ENCODE measurements around the gene CSTPP1. TPM values are rescaled to one million over a fixed set of nuclear protein-coding genes. Genes with fewer than 3 reads are reported as not detected.
"Not testable (repeated sequence)": the region's sequence is repeated elsewhere in the genome, so short reads cannot be mapped to it uniquely, and the experiment has no call there.

CSTPP1 gene
- total RNA-seq, 1 donor: 5.8 TPM

GRCh38 chr11:47087801-47088200 is 151.2 kb downstream of the CSTPP1 start:
- Histone ChIP-seq H3K4me1 (ENCODE audit: insufficient read depth, low read length) (no peaks in the 10 kb centered on the region), H3K9me3 (ENCODE audit: low read depth, low read length) (no peaks in the 10 kb centered on the region), H3K27me3 (ENCODE audit: insufficient read depth, low read length) (no peaks in the 10 kb centered on the region), H3K4me3 (ENCODE audit: low read length) (no peak overlapping the region)

GRCh38 chr11:47093541-47093940 is 157.0 kb downstream of the CSTPP1 start:
- Histone ChIP-seq H3K4me1 (ENCODE audit: insufficient read depth, low read length) (no peaks in the 10 kb centered on the region), H3K4me3 (ENCODE audit: low read length) (no peak overlapping the region), H3K9me3 (ENCODE audit: low read depth, low read length) (no peaks in the 10 kb centered on the region), H3K27me3 (ENCODE audit: insufficient read depth, low read length) (no peaks in the 10 kb centered on the region)

GRCh38 chr11:47096871-47097270 is 160.3 kb downstream of the CSTPP1 start:
- not testable (repeated sequence) for H3K27me3 ChIP-seq (ENCODE audit: insufficient read depth, low read length); H3K9me3 ChIP-seq (ENCODE audit: low read depth, low read length); H3K4me3 ChIP-seq (ENCODE audit: low read length); H3K4me1 ChIP-seq (ENCODE audit: insufficient read depth, low read length)

- H3K4me3 ChIP-seq (ENCODE audit: low read length); H3K9me3 ChIP-seq (ENCODE audit: low read depth, low read length); H3K4me1 ChIP-seq (ENCODE audit: insufficient read depth, low read length); H3K27me3 ChIP-seq (ENCODE audit: insufficient read depth, low read length): not testable (repeated sequence)
Observed at GRCh38 chr11:47098223-47098622, 161.7 kb downstream of the CSTPP1 start.

GRCh38 chr11:47099214-47099917 is 162.8 kb downstream of the CSTPP1 start:
- H3K4me3 ChIP-seq (ENCODE audit: low read length): no peak overlapping the region
- no peaks in the 10 kb centered on the region for H3K4me1 ChIP-seq (ENCODE audit: insufficient read depth, low read length)
- no peaks in the 10 kb centered on the region for H3K27me3 ChIP-seq (ENCODE audit: insufficient read depth, low read length)
- H3K9me3 ChIP-seq (ENCODE audit: low read depth, low read length): no peaks in the 10 kb centered on the region

- Histone ChIP-seq H3K9me3 (ENCODE audit: low read depth, low read length) (no peaks in the 10 kb centered on the region), H3K4me3 (ENCODE audit: low read length) (no peak overlapping the region), H3K4me1 (ENCODE audit: insufficient read depth, low read length) (no peaks in the 10 kb centered on the region), H3K27me3 (ENCODE audit: insufficient read depth, low read length) (no peaks in the 10 kb centered on the region)
Observed at GRCh38 chr11:47099918-47100315, 163.4 kb downstream of the CSTPP1 start.

- Histone ChIP-seq H3K27me3 (ENCODE audit: insufficient read depth, low read length) (no peaks in the 10 kb centered on the region), H3K9me3 (ENCODE audit: low read depth, low read length) (no peaks in the 10 kb centered on the region), H3K4me1 (ENCODE audit: insufficient read depth, low read length) (no peaks in the 10 kb centered on the region), H3K4me3 (ENCODE audit: low read length) (no peak overlapping the region)
Observed at GRCh38 chr11:47101406-47101805, 164.8 kb downstream of the CSTPP1 start.

GRCh38 chr11:47104261-47104950 is 167.8 kb downstream of the CSTPP1 start:
- Histone ChIP-seq H3K9me3 (ENCODE audit: low read depth, low read length) (no peaks in the 10 kb centered on the region), H3K4me3 (ENCODE audit: low read length) (no peak overlapping the region), H3K27me3 (ENCODE audit: insufficient read depth, low read length) (no peaks in the 10 kb centered on the region), H3K4me1 (ENCODE audit: insufficient read depth, low read length) (no peaks in the 10 kb centered on the region)

GRCh38 chr11:47105541-47105940 is 169.0 kb downstream of the CSTPP1 start:
- no peaks in the 10 kb centered on the region for H3K27me3 ChIP-seq (ENCODE audit: insufficient read depth, low read length)
- no peak overlapping the region for H3K4me3 ChIP-seq (ENCODE audit: low read length)
- no peaks in the 10 kb centered on the region for H3K9me3 ChIP-seq (ENCODE audit: low read depth, low read length)
- H3K4me1 ChIP-seq (ENCODE audit: insufficient read depth, low read length): no peaks in the 10 kb centered on the region

GRCh38 chr11:47105974-47106373 is 169.4 kb downstream of the CSTPP1 start:
- Histone ChIP-seq H3K4me3 (ENCODE audit: low read length) (no peak overlapping the region), H3K9me3 (ENCODE audit: low read depth, low read length) (no peaks in the 10 kb centered on the region), H3K4me1 (ENCODE audit: insufficient read depth, low read length) (no peaks in the 10 kb centered on the region), H3K27me3 (ENCODE audit: insufficient read depth, low read length) (no peaks in the 10 kb centered on the region)

- Histone ChIP-seq H3K4me3 (ENCODE audit: low read length) (no peak overlapping the region), H3K4me1 (ENCODE audit: insufficient read depth, low read length) (no peaks in the 10 kb centered on the region), H3K9me3 (ENCODE audit: low read depth, low read length) (no peaks in the 10 kb centered on the region), H3K27me3 (ENCODE audit: insufficient read depth, low read length) (no peaks in the 10 kb centered on the region)
Observed at GRCh38 chr11:47106798-47107411, 170.3 kb downstream of the CSTPP1 start.

- Histone ChIP-seq H3K4me1 (ENCODE audit: insufficient read depth, low read length) (no peaks in the 10 kb centered on the region), H3K9me3 (ENCODE audit: low read depth, low read length) (no peaks in the 10 kb centered on the region), H3K4me3 (ENCODE audit: low read length) (no peak overlapping the region), H3K27me3 (ENCODE audit: insufficient read depth, low read length) (no peaks in the 10 kb centered on the region)
Observed at GRCh38 chr11:47107744-47108143, 171.2 kb downstream of the CSTPP1 start.

GRCh38 chr11:47108214-47108613 is 171.7 kb downstream of the CSTPP1 start:
- H3K4me1 ChIP-seq (ENCODE audit: insufficient read depth, low read length): no peaks in the 10 kb centered on the region
- no peaks in the 10 kb centered on the region for H3K9me3 ChIP-seq (ENCODE audit: low read depth, low read length)
- H3K4me3 ChIP-seq (ENCODE audit: low read length): no peak overlapping the region
- no peaks in the 10 kb centered on the region for H3K27me3 ChIP-seq (ENCODE audit: insufficient read depth, low read length)

GRCh38 chr11:47109051-47109726 is 172.6 kb downstream of the CSTPP1 start:
- H3K9me3 ChIP-seq (ENCODE audit: low read depth, low read length): no peaks in the 10 kb centered on the region
- H3K4me1 ChIP-seq (ENCODE audit: insufficient read depth, low read length): no peaks in the 10 kb centered on the region
- H3K4me3 ChIP-seq (ENCODE audit: low read length): no peak overlapping the region
- H3K27me3 ChIP-seq (ENCODE audit: insufficient read depth, low read length): no peaks in the 10 kb centered on the region

GRCh38 chr11:47109727-47110246 is 173.2 kb downstream of the CSTPP1 start:
- Histone ChIP-seq H3K9me3 (ENCODE audit: low read depth, low read length) (no peaks in the 10 kb centered on the region), H3K4me3 (ENCODE audit: low read length) (no peak overlapping the region)

More at GRCh38 chr11:47109727-47110246, 173.2 kb downstream of the CSTPP1 start:
- Histone ChIP-seq H3K4me1 (ENCODE audit: insufficient read depth, low read length) (no peaks in the 10 kb centered on the region), H3K27me3 (ENCODE audit: insufficient read depth, low read length) (no peaks in the 10 kb centered on the region)
